Uterus (tissue), 2 donors: Measurements from ENCODE around the gene KIAA1328.

Experiments
- CTCF ChIP-seq, 4 experiments: fragments of 200-600 bp in 2 of 4; fragments of 450-650 bp in 2 of 4; sonication (generic) in 2 of 4; IDR thresholded peaks; one replicate each; pipeline ENCODE4 v1.5.1; 2016 to 2019; ENCODE audit warnings: antibody characterized with exemption in 4 of 4, mild to moderate bottlenecking in 2 of 4, moderate library complexity in 1 of 4
- POLR2A ChIP-seq, 2 donors: fragments of 450-650 bp; IDR thresholded peaks; one replicate each; pipeline ENCODE4 v1.6.1; 2016; ENCODE audit warnings: antibody characterized with exemption in 2 of 2, mild to moderate bottlenecking in 1 of 2, moderate library complexity in 1 of 2

GRCh38 chr18:37261246-37261840 lies 432.4 kb downstream of the KIAA1328 start:
- TF ChIP-seq CTCF (IDR thresholded peaks at IDR 0.05) (no peak), POLR2A (IDR thresholded peaks at IDR 0.05) (no peak)
